Iris pigment epithelial cell (primary cell): ENCODE data around the gene RECQL5.
A peak's percentile ranks its signal among the peaks of the same experiment; 100 is the strongest.
"Not testable (repeated sequence)": the region's sequence is repeated elsewhere in the genome, so short reads cannot be mapped to it uniquely, and the experiment has no call there.

ENCODE experiments used
- DNase-seq: peaks from one replicate; pipeline ENCODE4 v3.0.0-alpha.2; 2011; ENCODE audit warnings: low read depth

The RECQL5 gene

GRCh38 chr17:75647921-75648320 is 19.0 kb downstream of the RECQL5 start:
- DNase-seq, result no peak

DNA sequence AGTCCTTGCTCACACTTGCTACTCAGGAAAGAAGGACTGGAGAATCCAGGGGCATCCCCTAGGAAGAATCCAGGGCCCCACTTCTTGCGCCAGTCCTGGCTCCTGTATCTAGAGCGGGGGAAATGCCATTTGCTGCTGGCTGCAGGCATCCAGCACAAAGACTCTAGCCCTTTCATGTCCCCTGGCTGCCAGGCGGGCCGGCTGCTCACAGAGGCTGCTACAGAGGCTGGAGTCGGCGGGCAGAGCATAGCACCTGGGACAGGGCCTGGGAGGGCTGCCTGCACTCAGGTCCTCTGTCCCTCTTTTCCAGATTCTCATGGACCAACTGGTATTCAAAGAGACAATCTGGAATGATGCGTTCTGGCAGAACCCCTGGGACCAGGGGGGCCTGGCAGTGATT is 19.9 kb downstream of the RECQL5 start:
- no peak for DNase-seq

GRCh38 chr17:75646638-75646992 is 20.3 kb downstream of the RECQL5 start:
- no peak for DNase-seq

DNA sequence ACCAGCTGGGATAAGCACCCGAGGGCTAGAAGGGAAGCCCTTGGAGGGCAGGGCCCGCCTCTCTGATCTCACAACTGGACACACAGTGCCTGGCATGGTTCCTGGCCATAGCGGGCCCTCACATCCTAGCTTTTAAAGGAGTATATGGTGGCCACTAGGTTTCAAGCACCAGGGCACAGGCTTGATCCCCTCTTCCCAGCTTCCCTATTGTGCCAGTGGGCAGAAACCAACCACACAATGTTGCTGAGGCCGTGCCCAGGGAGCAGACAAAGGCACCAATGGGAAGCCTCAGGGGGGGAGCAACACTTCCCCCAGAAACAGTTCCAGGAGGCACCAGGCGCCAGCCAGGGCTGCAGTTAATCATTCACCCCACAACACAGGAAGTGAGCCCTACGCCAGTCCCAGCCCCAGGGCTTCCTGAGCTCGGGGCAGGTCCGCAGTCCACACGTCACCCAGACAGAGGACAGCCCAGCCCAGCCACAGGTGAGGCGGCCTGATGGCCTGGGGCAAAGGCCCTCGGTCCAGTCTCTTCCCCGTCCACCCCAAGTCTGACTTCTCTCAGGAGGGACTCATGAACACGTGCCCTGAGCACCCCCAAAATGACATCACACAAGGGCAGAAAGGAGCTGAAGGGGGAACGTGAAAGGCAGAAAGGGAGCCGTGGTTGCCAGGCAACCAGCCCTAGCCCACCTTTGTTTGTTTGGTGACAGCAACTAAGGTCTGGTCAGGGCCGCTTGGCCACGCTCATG is 20.9 kb downstream of the RECQL5 start:
- DNase-seq, result peak; percentile 56

- peak; percentile 84 for DNase-seq
Observed at GRCh38 chr17:75645501-75645888, 21.5 kb downstream of the RECQL5 start.

DNA sequence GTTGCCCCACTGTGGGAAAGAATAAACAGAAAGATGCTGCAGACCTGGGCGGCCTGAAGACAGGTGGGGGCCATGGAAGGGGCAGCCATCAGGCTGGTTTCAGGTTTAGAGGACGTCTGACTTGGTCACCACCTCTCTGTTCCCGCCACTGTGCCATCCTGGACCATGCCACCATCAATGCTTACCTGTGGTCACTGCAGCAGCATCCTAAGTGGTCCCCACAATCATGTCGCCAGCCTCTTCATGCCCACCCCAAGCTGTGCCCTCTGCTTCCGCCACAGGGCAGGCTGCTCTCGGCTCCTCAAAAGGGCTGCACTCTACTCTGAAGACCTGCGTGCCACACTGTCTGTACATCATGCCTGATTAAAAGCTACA is 23.3 kb downstream of the RECQL5 start:
- no peak for DNase-seq

DNA sequence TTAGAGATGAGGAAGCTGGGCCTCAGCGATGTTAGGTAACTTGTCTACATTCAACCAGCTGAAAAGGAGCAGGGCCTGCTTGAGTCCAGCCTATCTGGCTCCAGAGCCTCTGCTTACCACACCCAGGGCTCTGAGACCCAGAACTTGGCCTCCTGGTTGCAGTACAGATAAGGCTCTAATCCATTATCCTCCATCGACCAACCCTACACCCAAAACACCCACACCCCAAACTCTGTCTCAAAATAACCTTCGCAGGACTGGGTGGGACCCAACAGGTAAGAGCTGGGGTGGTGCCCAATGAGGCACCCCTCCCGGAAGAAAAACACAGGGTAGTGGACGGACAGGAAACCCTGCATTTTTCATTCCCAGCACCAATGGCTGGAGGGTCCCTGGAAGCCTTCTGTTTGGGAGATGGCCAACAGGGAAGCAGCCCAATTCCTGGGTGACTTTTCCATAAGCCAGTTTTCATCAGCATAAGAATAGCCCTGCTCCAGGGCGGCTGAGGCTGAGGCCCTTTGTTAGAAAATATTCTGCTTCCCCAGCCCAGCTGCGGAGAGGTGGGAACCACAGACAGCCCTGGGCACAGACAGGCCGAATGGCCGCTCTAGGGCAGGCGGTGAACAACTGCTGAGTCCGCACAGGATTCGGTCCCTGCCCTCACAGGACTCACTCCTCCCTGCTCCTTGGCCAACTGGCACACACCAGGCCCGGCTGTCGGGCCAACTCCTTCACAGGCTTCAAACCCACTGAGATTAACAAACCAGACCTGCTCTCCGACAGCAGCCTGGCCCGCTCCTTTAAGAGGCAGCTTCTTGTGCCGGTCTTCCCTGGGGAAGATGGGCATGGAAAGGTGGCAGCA is 23.9 kb downstream of the RECQL5 start:
- no peak for DNase-seq

GRCh38 chr17:75642182-75642783 is 24.7 kb downstream of the RECQL5 start:
- no peak for DNase-seq

DNA sequence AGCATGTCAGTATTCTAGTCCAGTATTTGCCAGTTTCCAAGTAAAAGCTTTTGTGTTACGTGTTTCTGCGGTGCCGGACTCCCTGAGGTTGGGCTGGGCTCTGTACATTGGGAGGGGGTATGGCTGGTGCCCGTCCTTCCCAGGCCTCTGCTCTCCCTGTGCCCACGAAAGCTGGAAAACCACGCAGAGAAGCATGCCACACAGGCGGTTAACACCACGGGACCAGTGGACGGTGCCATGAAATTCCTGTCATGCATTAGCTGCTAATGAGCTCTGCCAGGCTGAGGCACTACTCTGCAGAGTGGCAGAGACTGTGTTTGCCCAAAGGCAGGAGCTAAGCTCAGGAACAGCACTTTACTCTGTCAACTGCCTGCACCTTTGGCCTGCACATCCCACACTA is 25.6 kb downstream of the RECQL5 start:
- no peak for DNase-seq

DNA sequence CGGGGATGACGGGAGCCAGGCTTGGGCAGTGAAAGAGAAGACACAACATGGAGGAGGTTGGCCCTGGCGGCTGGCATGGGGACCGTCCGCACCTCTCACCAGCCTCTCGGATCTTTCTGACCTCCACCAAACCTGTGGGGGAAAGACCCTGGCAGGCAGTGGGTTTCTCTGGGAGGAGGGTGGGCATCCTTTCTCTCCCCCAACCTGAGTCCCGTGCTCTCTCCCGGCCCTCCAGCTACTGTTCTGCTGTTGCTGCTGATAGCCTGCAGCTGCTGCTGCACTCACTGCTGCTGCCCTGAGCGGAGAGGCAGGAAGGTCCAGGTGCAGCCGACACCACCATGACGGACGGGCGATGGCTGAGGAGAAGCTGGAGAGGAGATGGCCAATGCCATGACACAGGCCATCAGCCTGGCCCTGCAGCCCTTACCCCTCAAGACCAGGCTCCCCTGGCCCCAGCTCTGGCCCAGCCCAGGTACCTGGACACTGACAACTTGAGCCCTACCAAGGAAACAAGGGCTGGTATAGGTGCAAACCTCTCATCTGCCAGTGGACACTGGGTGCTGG is 26.3 kb downstream of the RECQL5 start:
- DNase-seq, result no peak

DNA sequence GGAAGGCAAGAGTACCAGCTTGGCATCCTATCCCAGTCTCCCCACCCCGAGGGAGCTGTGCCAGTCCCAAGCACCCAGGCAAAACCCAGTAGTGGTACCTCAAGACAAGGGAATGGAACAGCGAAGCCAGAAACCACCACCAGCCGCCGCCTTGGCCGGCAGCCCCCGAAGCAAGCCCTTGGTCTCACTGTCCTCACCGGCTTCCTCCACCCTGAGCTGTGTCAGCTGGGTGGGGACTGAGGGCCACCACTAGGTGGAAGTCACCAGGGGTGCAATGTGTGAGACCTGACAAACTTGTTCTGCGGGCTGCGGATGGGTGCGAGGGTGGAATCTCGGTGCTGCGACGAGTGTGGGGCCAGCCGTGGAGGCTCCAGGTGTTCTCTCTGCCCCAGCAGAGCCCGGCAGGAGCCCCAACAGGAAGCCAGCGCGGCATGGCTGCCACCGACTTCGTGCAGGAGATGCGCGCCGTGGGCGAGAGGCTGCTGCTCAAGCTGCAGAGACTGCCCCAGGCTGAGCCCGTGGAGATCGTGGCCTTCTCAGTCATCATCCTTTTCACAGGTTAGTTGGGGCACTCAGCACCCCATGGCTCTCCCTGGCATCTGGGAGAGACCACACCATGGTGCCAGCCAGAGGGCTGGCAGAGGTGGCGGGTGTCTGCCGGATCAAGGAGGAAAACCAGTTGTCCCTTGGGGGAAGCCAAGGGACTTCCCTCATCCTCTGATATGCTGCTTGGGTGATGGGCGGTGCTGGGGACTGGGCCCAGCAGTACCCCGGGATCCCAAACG is 27.0 kb downstream of the RECQL5 start:
- no peak for DNase-seq

DNA sequence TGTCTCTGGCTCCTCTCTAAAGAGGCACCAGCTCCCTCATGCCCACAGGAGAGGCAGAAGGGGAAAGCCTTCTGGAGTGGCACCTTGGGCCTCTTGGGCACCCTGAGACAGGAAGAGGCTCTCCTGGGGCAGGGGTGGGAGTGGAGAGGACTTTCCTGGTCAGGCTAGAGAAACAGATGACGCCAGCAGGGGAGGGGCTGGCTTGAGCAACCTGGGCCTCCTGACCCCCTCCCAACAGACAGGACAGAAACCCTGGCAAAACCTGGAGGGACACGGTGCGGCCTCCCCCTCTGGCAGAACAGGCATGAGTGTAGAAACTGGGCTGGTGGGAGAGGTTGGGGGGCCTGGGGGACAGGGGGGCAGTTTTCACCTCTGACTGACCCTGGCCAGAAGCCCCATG is 27.6 kb downstream of the RECQL5 start:
- no peak for DNase-seq

DNA sequence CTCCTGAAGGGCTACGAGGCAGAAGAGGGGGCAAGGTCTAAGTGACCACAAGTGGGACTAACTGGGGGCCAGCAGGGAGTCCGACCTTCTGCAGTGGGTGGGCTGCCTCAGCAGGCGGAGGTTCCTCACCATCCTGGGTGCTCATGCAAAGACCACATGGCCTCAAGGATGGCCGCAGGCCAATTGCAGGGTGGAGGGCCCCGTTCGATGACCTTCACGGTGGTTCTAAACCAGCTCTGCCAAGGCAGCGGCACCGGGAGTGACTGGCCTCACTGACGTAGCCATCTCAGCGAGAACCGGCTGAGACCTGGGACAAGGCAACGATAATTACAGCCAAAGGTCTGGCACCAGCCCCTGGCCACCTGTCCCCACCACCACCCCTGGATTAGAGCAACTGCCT is 28.1 kb downstream of the RECQL5 start:
- no peak for DNase-seq

DNA sequence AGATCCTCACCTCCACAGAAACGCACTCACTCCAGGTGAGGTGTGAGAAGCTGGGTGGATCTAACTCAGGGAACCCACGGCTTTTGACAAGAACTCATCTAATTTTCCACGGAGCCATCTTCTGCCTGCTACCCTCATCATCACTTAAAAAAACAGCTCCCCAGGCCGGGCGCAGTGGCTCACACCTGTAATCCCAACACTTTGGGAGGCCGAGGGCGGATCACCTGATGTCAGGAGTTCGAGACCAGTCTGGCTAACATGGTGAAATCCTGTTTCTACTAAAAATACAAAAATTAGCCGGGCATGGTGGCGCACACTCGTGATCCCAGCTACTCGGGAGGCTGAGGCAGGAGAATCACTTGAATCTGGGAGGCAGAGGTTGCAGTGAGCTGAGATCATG is 28.9 kb downstream of the RECQL5 start:
- not testable (repeated sequence) for DNase-seq

GRCh38 chr17:75637551-75637950 is 29.4 kb downstream of the RECQL5 start:
- no peak for DNase-seq

- DNase-seq, result no peak
Observed at GRCh38 chr17:75637143-75637538, 29.8 kb downstream of the RECQL5 start.

- DNase-seq, result no peak
Observed at GRCh38 chr17:75636381-75637142, 30.4 kb downstream of the RECQL5 start.

DNA sequence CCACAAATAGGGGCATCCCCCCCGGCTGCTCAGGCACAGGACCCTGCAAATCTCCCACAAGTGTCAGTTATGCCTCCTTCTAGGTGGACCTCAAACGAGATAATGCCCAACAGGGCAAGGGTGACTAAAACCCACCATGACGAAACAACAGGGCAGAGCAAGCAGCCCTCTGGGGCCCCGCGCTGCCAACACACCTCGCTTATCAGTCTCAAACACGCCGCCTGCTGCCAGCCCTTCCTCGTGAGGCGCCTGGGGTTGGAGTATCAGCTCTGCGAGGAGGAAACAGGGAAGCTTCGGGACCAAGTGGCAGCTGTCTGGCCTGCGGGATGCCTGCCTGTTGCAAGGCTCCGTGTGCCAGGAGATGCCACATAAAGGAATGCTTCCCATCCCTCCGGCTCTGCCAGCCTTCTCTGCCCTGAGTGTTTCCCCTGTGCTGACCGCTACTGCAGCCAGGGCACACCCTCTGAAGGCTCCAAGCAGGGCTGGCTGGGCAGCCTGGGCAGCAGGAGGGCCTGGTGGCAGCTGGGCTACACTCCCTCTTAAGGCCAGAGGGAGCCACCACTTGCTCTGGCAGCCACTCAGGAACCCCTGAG is 31.2 kb downstream of the RECQL5 start:
- DNase-seq, result no peak

DNA sequence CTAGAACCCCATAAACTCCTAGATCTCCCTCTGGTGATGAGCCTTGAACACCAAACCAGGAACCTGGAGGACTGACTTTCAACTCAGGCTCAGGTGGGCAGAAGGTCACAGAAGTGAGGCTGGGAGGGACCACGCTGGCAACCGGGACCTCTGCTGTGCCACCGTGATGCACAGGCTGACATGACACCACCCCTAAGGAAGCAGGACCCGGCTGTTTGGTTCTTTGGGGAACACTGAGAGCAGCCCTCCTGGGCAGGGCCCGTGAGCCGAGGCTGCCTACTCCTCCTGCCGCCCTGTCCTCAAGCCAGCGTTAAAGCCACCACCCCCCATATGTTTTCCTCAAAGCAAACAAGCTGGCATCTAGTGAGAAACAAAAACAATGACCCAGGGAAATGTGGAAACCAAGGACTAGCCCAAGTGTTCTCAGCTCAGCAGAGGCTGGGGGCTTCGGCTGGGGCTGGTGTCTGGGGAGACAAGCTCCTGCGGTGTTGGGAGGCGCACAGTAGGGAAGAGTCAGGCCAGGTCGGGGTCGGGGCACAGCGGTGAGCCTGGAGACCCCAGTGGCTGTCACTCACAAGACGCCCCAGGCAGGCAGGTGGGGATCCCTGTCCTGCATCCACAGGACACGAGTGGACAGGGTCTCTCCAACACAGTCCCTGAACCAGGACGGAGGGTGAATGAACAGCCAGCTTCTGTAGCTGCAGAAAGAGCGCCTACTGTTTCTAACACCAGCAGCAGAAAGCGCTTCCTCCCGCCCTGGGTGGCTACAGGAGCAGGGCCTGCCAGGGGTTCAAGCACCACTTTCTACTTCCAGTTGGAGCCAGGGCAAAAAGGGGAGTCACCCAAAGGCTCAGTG is 32.0 kb downstream of the RECQL5 start:
- DNase-seq, result no peak

GRCh38 chr17:75634376-75634740 is 32.6 kb downstream of the RECQL5 start:
- no peak for DNase-seq
